ENCODE measurements around the gene ZBTB7B.

DNA sequence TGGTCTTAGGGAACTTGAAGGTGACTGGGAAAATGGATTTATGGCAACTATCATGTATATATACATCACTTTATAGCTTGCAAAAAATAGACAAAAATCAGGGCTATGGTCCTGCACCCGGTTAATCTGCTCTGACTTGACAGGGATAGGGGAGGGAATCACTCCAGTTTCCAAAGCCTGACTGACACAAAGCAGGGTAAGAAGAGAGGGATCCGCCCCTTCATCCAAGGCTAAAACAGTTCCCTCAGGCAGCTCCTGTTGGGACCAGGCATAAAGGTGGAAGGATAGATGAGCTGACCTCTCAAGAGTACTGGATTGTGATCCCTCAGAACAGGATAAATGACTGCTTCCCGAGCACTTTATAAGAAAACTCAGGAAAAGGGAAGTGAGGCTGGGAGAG, 48.1 kb upstream of the ZBTB7B start:
- TF ChIP-seq EP300 (IDR thresholded peaks at IDR 0.05; ENCODE audit: borderline replicate concordance) = no peak
- no peak for TF ChIP-seq TAF1 (IDR thresholded peaks at IDR 0.05; ENCODE audit: low read depth)
- no peak for TF ChIP-seq EGR1 (IDR thresholded peaks at IDR 0.05)
- no peak for TF ChIP-seq NFIC (IDR thresholded peaks at IDR 0.05)
- TF ChIP-seq RAD21 (IDR thresholded peaks at IDR 0.05; ENCODE audit: low read depth) = no peak
- TF ChIP-seq CREB1 (IDR thresholded peaks at IDR 0.05; ENCODE audit: low read depth) = no peak
- TF ChIP-seq YY1 (IDR thresholded peaks at IDR 0.05; ENCODE audit: low read depth) = no peak
- TF ChIP-seq, protein P1, sequence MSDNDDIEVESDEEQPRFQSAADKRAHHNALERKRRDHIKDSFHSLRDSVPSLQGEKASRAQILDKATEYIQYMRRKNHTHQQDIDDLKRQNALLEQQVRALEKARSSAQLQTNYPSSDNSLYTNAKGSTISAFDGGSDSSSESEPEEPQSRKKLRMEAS (IDR thresholded peaks at IDR 0.05) = no peak
- TF ChIP-seq TCF12 (IDR thresholded peaks at IDR 0.05; ENCODE audit: low read depth) = no peak
- no peak for TF ChIP-seq ZBTB7A (IDR thresholded peaks at IDR 0.05; ENCODE audit: low read depth)
- TF ChIP-seq FOXM1 (IDR thresholded peaks at IDR 0.05; ENCODE audit: borderline replicate concordance, low read depth) = no peak

All from Ishikawa (cell line).